ENCODE data around the gene CPNE5. TPM values are rescaled to one million over a fixed set of nuclear protein-coding genes. Genes with fewer than 3 reads are reported as not detected.

The CPNE5 gene
- total and polyA plus RNA-seq, 9 of the 15 experiments (the other 6 are each of a cell fraction or from before 2014, with no cell fraction given) = 0.14 to 1.0 (median 0.46) TPM; not detected in 2

DNA sequence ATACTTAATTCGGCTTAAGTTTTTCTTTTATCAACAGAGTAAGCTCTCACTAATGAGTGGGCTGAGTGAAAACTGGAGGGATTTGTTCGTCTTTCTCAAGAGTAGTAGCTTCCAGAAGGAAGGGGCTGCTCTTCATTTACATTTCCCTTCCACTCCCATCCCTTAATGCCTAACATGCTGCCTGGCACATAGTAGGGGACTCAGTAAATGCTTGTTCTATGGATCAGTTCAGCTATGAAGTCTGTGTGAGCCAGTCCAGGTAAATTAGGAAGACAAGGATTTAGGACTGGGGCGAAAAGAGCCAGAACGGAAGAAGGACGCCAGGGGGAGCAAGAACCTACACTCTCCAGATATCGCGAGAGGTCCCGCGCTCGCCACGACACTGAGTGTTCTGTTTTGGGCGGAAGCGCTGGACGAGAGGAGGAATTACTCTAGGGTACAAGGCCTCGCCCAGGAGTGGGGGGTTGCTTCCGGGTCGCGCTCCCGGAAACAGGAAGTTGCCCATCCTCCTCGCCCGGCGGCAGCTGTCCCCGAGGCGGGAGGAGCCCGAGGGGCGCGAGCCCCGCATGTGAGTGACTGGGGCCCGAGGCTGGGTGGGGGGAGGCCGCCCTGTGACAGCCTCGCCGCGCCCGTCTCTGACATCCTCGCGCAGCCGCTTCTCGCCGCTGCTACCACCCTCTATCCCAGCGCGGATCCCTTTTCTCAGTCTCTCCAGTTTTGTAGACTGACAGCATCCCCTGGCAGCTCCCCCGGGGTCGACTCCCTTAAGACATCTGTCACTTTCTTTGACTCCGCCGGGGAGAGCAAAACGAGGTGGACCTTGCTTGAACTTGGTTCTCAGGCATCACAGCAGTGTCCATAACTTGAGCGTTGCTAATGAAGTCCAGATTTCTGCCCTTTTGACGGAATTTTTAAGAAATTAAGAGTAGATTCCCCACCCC lies 46.5 kb upstream of the CPNE5 start, which contains the start of gene C6orf89 (continued):
- TF ChIP-seq, protein P1, sequence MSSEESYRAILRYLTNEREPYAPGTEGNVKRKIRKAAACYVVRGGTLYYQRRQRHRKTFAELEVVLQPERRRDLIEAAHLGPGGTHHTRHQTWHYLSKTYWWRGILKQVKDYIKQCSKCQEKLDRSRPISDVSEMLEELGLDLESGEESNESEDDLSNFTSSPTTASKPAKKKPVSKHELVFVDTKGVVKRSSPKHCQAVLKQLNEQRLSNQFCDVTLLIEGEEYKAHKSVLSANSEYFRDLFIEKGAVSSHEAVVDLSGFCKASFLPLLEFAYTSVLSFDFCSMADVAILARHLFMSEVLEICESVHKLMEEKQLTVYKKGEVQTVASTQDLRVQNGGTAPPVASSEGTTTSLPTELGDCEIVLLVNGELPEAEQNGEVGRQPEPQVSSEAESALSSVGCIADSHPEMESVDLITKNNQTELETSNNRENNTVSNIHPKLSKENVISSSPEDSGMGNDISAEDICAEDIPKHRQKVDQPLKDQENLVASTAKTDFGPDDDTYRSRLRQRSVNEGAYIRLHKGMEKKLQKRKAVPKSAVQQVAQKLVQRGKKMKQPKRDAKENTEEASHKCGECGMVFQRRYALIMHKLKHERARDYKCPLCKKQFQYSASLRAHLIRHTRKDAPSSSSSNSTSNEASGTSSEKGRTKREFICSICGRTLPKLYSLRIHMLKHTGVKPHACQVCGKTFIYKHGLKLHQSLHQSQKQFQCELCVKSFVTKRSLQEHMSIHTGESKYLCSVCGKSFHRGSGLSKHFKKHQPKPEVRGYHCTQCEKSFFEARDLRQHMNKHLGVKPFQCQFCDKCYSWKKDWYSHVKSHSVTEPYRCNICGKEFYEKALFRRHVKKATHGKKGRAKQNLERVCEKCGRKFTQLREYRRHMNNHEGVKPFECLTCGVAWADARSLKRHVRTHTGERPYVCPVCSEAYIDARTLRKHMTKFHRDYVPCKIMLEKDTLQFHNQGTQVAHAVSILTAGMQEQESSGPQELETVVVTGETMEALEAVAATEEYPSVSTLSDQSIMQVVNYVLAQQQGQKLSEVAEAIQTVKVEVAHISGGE (CRISPR knock-in tag; IDR thresholded peaks at IDR 0.05) = peak; percentile 91 to 98 (median 96); a peak in 5 of 6 replicates
- TF ChIP-seq HMG20B (CRISPR knock-in tag; IDR thresholded peaks at IDR 0.05) = no peak
- TF ChIP-seq TAL1 (IDR thresholded peaks at IDR 0.05) = no peak
- TF ChIP-seq MAFK (IDR thresholded peaks at IDR 0.05; ENCODE audit: low read length) = peak; percentile 24; the same call in 1 of the 2 replicates
- TF ChIP-seq, protein P2, sequence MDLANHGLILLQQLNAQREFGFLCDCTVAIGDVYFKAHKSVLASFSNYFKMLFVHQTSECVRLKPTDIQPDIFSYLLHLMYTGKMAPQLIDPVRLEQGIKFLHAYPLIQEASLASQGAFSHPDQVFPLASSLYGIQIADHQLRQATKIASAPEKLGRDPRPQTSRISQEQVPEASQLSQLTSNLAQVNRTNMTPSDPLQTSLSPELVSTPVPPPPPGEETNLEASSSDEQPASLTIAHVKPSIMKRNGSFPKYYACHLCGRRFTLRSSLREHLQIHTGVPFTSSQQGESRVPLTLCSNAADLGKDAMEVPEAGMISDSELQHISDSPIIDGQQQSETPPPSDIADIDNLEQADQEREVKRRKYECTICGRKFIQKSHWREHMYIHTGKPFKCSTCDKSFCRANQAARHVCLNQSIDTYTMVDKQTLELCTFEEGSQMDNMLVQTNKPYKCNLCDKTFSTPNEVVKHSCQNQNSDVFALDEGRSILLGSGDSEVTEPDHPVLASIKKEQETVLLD (IDR thresholded peaks at IDR 0.05) = no peak; the same call in 1 of the 2 replicates
- no peak for TF ChIP-seq POLR2AphosphoS2 (IDR thresholded peaks at IDR 0.05; ENCODE audit: low read length)
- TF ChIP-seq SP1 (CRISPR knock-in tag; IDR thresholded peaks at IDR 0.05) = peak; percentile 90
- TF ChIP-seq, protein P3, sequence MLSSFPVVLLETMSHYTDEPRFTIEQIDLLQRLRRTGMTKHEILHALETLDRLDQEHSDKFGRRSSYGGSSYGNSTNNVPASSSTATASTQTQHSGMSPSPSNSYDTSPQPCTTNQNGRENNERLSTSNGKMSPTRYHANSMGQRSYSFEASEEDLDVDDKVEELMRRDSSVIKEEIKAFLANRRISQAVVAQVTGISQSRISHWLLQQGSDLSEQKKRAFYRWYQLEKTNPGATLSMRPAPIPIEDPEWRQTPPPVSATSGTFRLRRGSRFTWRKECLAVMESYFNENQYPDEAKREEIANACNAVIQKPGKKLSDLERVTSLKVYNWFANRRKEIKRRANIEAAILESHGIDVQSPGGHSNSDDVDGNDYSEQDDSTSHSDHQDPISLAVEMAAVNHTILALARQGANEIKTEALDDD (IDR thresholded peaks at IDR 0.05) = peak; percentile 74; the same call in 1 of the 2 replicates
- TF ChIP-seq, protein P4, sequence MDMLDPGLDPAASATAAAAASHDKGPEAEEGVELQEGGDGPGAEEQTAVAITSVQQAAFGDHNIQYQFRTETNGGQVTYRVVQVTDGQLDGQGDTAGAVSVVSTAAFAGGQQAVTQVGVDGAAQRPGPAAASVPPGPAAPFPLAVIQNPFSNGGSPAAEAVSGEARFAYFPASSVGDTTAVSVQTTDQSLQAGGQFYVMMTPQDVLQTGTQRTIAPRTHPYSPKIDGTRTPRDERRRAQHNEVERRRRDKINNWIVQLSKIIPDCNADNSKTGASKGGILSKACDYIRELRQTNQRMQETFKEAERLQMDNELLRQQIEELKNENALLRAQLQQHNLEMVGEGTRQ (CRISPR knock-in tag; IDR thresholded peaks at IDR 0.05) = no peak
- TF ChIP-seq HDAC8 (tag; IDR thresholded peaks at IDR 0.05) = no peak
- peak; percentile 93 for TF ChIP-seq ETV1 (tag; conservative IDR thresholded peaks at IDR 0.05; ENCODE audit: low read depth)
- peak; percentile 85 for TF ChIP-seq POLR2G (IDR thresholded peaks at IDR 0.05; ENCODE audit: low read depth, low read length)
- no peak for TF ChIP-seq NFXL1 (CRISPR knock-in tag; IDR thresholded peaks at IDR 0.05)
- TF ChIP-seq ZNF239 (CRISPR knock-in tag; IDR thresholded peaks at IDR 0.05) = no peak
- TF ChIP-seq ARHGAP35 (IDR thresholded peaks at IDR 0.05; ENCODE audit: partially characterized antibody) = peak; percentile 97
- no peak for TF ChIP-seq RFX7 (CRISPR knock-in tag; IDR thresholded peaks at IDR 0.05)
- peak; percentile 44; the same call in 1 of the 2 replicates for TF ChIP-seq NR1H2 (CRISPR knock-in tag; IDR thresholded peaks at IDR 0.05)
- TF ChIP-seq ZNF436 (CRISPR knock-in tag; IDR thresholded peaks at IDR 0.05) = no peak
